IMR-90 (cell line): ENCODE results near the gene AK1. TPM values are rescaled to one million over a fixed set of nuclear protein-coding genes. Genes with fewer than 3 reads are reported as not detected.
A peak's percentile ranks its signal among the peaks of the same experiment; 100 is the strongest.

Source experiments
- ATAC-seq: fragments of 200-7000 bp; cut with Tn5 transposase; 2 replicates; pipeline ENCODE4 v1.9.1; 2020; ENCODE audit warnings: low read depth, mild to moderate bottlenecking, moderate library complexity
- BruUV-seq: library from RNA; stranded (reverse); fragments of 400-500 nt; replicated peaks from 2 replicates; lab custom pipeline; 2021; lab: Mats Ljungman, UMichigan
- CTCF ChIA-PET: fragments of 300-600 bp; formaldehyde crosslinking; extraction: SDS; loops from one replicate; lab custom pipeline; 2021; ENCODE audit warnings: antibody characterized with exemption; lab: Yijun Ruan, JAX
- POLR2A ChIA-PET: fragments of 300-600 bp; sonication (Branson Sonifier 250); formaldehyde crosslinking; loops from one replicate; lab custom pipeline; 2022; ENCODE audit warnings: antibody characterized with exemption; ENCODE audit not compliant: unreplicated experiment; lab: Charles Lee
- DNase-seq: peaks from one replicate; pipeline ENCODE4 v3.0.0; 2013
- H2AFZ ChIP-seq: replicated peaks from 2 replicates; pipeline ENCODE3; 2013; ENCODE audit warnings: low read length, mild to moderate bottlenecking; ENCODE audit not compliant: poor library complexity
- H2AK5ac ChIP-seq: 2 replicates; pipeline ENCODE4 v1.6.1; 2013; ENCODE audit warnings: low read depth, low read length, inconsistent platforms
- H2AK9ac ChIP-seq: replicated peaks from 2 replicates; pipeline ENCODE3; 2013; ENCODE audit warnings: mild to moderate bottlenecking, low read depth, low read length, moderate library complexity; ENCODE audit not compliant: poor library complexity
- H2BK120ac ChIP-seq: 2 replicates; pipeline ENCODE4 v1.6.1; 2013; ENCODE audit warnings: low read depth, low read length, inconsistent platforms
- H2BK15ac ChIP-seq: 3 replicates; pipeline ENCODE4 v1.6.1; 2013; ENCODE audit warnings: low read depth, low read length, inconsistent platforms
- H2BK20ac ChIP-seq: 2 replicates; pipeline ENCODE4 v1.6.1; 2013; ENCODE audit warnings: low read depth, mild to moderate bottlenecking, inconsistent platforms, low read length, moderate library complexity
- H2BK5ac ChIP-seq: 2 replicates; pipeline ENCODE4 v1.6.1; 2013; ENCODE audit warnings: mild to moderate bottlenecking, low read depth, low read length, inconsistent platforms; ENCODE audit not compliant: poor library complexity, severe bottlenecking
- H3K14ac ChIP-seq: replicated peaks from 2 replicates; pipeline ENCODE4 v1.6.1; 2013; ENCODE audit warnings: low read depth, low read length, inconsistent platforms
- H3K18ac ChIP-seq: 2 replicates; pipeline ENCODE4 v1.6.1; 2013; ENCODE audit warnings: low read depth, low read length, control low read depth
- H3K23ac ChIP-seq: 2 replicates; pipeline ENCODE4 v1.6.1; 2013; ENCODE audit warnings: low read depth, low read length, inconsistent platforms
- H3K27ac ChIP-seq: 2 replicates; pipeline ENCODE4 v1.5.1; 2013; ENCODE audit warnings: mild to moderate bottlenecking, control low read depth, low read length; ENCODE audit not compliant: insufficient read depth
- H3K27me3 ChIP-seq: 2 replicates; pipeline ENCODE4 v1.6.1; 2013; ENCODE audit warnings: low read length; ENCODE audit not compliant: control insufficient read depth, insufficient read depth
- H3K36me3 ChIP-seq: 2 replicates; pipeline ENCODE4 v1.6.1; 2013; ENCODE audit warnings: low read length, mixed read lengths; ENCODE audit not compliant: control insufficient read depth, insufficient read depth
- H3K4ac ChIP-seq: 2 replicates; pipeline ENCODE4 v1.6.1; 2013; ENCODE audit warnings: low read depth, low read length, inconsistent platforms
- H3K4me1 ChIP-seq: 2 replicates; pipeline ENCODE4 v1.6.1; 2013; ENCODE audit warnings: low read length, mixed read lengths; ENCODE audit not compliant: control insufficient read depth, insufficient read depth
- H3K4me2 ChIP-seq: 2 replicates; pipeline ENCODE4 v1.6.1; 2013; ENCODE audit warnings: low read depth, mild to moderate bottlenecking, control low read depth, low read length, moderate library complexity
- H3K4me3 ChIP-seq: 2 replicates; pipeline ENCODE4 v1.5.1; 2013; ENCODE audit warnings: low read depth, mild to moderate bottlenecking, control low read depth, low read length, moderate library complexity; ENCODE audit not compliant: insufficient read depth
- H3K56ac ChIP-seq: 2 replicates; pipeline ENCODE4 v1.6.1; 2013; ENCODE audit warnings: low read length, inconsistent platforms; ENCODE audit not compliant: insufficient read depth; ENCODE audit errors: extremely low read depth
- H3K79me1 ChIP-seq, 2 experiments: 2 replicates each; pipeline ENCODE4 v1.6.1; 2013; ENCODE audit warnings: low read length in 2 of 2, inconsistent platforms in 1 of 2, low read depth in 1 of 2
- H3K9ac ChIP-seq: 2 replicates; pipeline ENCODE4 v1.6.1; 2013; ENCODE audit warnings: low read depth, low read length, control low read depth
- H3K9me1 ChIP-seq: 2 replicates; pipeline ENCODE4 v1.6.1; 2013; ENCODE audit warnings: low read length, inconsistent platforms; ENCODE audit not compliant: insufficient read depth
- H3K9me3 ChIP-seq: 2 replicates; pipeline ENCODE4 v1.6.1; 2013; ENCODE audit warnings: low read length; ENCODE audit not compliant: control insufficient read depth, insufficient read depth
- H4K20me1 ChIP-seq: 2 replicates; pipeline ENCODE4 v1.6.1; 2013; ENCODE audit warnings: low read length, inconsistent platforms; ENCODE audit not compliant: insufficient read depth
- H4K5ac ChIP-seq: 2 replicates; pipeline ENCODE4 v1.6.1; 2013; ENCODE audit warnings: mild to moderate bottlenecking, low read depth, low read length, control low read depth
- H4K8ac ChIP-seq, 2 experiments: 2 replicates each; pipeline ENCODE4 v1.6.1; 2013; ENCODE audit warnings: low read depth in 2 of 2, low read length in 2 of 2, control low read depth in 1 of 2, inconsistent platforms in 1 of 2
- H4K91ac ChIP-seq: 2 replicates; pipeline ENCODE4 v1.6.1; 2013; ENCODE audit warnings: low read depth, low read length, inconsistent platforms; ENCODE audit not compliant: insufficient read depth
- BHLHE40 ChIP-seq: fragments of 150-350 bp; IDR thresholded peaks from 2 replicates; pipeline ENCODE4 v1.6.1; 2016; ENCODE audit warnings: mild to moderate bottlenecking, low read depth, low read length
- CEBPB ChIP-seq: IDR thresholded peaks from 2 replicates; pipeline ENCODE4 v1.6.1; 2012; ENCODE audit warnings: low read depth, low read length, improper control_type of control experiment
- CHD1 ChIP-seq: IDR thresholded peaks from 2 replicates; pipeline ENCODE4 v1.6.1; 2012; ENCODE audit warnings: low read depth, low read length, improper control_type of control experiment
- CTCF ChIP-seq: conservative IDR thresholded peaks from 2 replicates; pipeline ENCODE4 v1.5.1; 2012; ENCODE audit warnings: mild to moderate bottlenecking, low read depth, low read length, improper control_type of control experiment
- FOS ChIP-seq: fragments of 150-350 bp; IDR thresholded peaks from 2 replicates; pipeline ENCODE4 v1.6.1; 2016; ENCODE audit warnings: low read depth, low read length
- MAFK ChIP-seq: IDR thresholded peaks from 2 replicates; pipeline ENCODE4 v1.6.1; 2012; ENCODE audit warnings: low read depth, low read length, improper control_type of control experiment
- MAZ ChIP-seq: IDR thresholded peaks from 2 replicates; pipeline ENCODE4 v1.6.1; 2012; ENCODE audit warnings: low read depth, mild to moderate bottlenecking, low read length, improper control_type of control experiment, moderate library complexity, borderline replicate concordance
- MXI1 ChIP-seq: IDR thresholded peaks from 2 replicates; pipeline ENCODE4 v1.6.1; 2012; ENCODE audit warnings: low read depth, mild to moderate bottlenecking, low read length, moderate library complexity, borderline replicate concordance
- NFE2L2 ChIP-seq: fragments of 150-350 bp; IDR thresholded peaks from 2 replicates; pipeline ENCODE4 v1.6.1; 2016; ENCODE audit warnings: low read depth, mild to moderate bottlenecking, low read length
- POLR2A ChIP-seq: IDR thresholded peaks from 2 replicates; pipeline ENCODE4 v1.6.1; 2012; ENCODE audit warnings: mild to moderate bottlenecking, low read depth, low read length
- RAD21 ChIP-seq: IDR thresholded peaks from 2 replicates; pipeline ENCODE4 v1.6.1; 2012; ENCODE audit warnings: low read length, improper control_type of control experiment
- RCOR1 ChIP-seq: IDR thresholded peaks from 2 replicates; pipeline ENCODE4 v1.6.1; 2012; ENCODE audit warnings: mild to moderate bottlenecking, low read length, improper control_type of control experiment; ENCODE audit not compliant: insufficient replicate concordance
- RFX5 ChIP-seq: IDR thresholded peaks from 2 replicates; pipeline ENCODE4 v1.8.0; 2012; ENCODE audit warnings: low read depth, mild to moderate bottlenecking, low read length, moderate library complexity
- SMC3 ChIP-seq: fragments of 150-350 bp; IDR thresholded peaks from 2 replicates; pipeline ENCODE4 v1.6.1; 2016; ENCODE audit warnings: low read depth, mild to moderate bottlenecking, antibody characterized with exemption, low read length, moderate library complexity
- USF2 ChIP-seq: fragments of 150-350 bp; IDR thresholded peaks from 2 replicates; pipeline ENCODE4 v1.6.1; 2017; ENCODE audit warnings: mild to moderate bottlenecking, antibody characterized with exemption, low read length, low read depth
- WGBS, 2 experiments: methylation state at CpG; one replicate each; pipeline versions ENCODE4 v1.1.5 to v1.1.7; 2013; ENCODE audit warnings: missing lambda C conversion rate in 2 of 2; ENCODE audit not compliant: insufficient read length in 1 of 2; ENCODE audit errors: extremely low coverage in 2 of 2; 5-methylcytosine and 5-hydroxymethylcytosine counted together
- dilution Hi-C: fragments of 300-500 bp; cut with HindIII; formaldehyde crosslinking; loops from one replicate; pipeline ENCODE4 v1.14.3; 2018; ENCODE audit warnings: low sequenced_read_pairs; ENCODE audit not compliant: unreplicated experiment
- in situ Hi-C: fragments of 300-500 bp; cut with MboI; formaldehyde crosslinking; loops from 3 replicates; pipeline ENCODE4 v1.14.3; 2019; ENCODE audit warnings: low sequenced_read_pairs, inconsistent platforms, mixed read lengths
- intact Hi-C: fragments of 100-400 bp; cut with micrococcal nuclease; formaldehyde crosslinking; loops from 2 replicates; pipeline ENCODE4 v1.10.0; 2022
- polyA plus RNA-seq, 3 experiments: library from polyadenylated mRNA; depleted of rRNA; stranded (reverse); fragments of >200 nt; gene quantifications; 2 replicates each; pipeline ENCODE4 v1.2.3, GENCODE V29; 2012; ENCODE audit warnings: low replicate concordance in 1 of 3
- total RNA-seq: library from RNA; depleted of rRNA; stranded (reverse); fragments of >200 nt; gene quantifications from 2 replicates; pipeline ENCODE4 v1.2.3, GENCODE V29; 2012
- TF ChIP-seq, protein P1 (sequence below): fragments of 150-350 bp; IDR thresholded peaks from 2 replicates; pipeline ENCODE4 v1.6.1; 2016; ENCODE audit warnings: low read depth, mild to moderate bottlenecking, low read length, moderate library complexity, borderline replicate concordance

AK1 gene
- total and polyA plus RNA-seq, 2 of the 4 experiments (the other 2 are of a cell fraction), result 44.8 to 119 TPM

DNA sequence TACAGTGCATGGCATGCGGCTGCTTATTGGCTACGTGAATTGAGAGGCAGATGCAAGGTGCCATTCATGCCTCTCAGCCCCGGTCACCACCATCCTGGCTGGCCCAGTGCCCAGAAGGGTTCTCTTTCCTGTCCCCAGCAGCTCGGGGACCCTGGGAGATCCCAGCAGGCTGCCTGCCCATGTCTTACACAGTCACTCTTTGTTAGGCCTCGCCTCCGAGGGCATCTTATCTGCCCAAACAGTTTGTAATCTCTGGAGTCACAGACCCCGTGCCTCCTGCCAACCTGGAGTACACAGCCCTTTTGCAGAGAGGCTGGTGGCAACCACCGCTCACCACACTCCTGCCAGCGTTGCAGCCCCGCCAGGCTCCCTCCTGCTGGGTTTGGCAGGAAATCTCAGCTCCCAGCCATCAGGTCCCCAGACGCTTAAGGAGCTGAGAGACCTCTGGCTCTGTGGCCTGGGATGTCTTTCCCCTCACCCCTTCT lies 7.0 kb upstream of the AK1 start:
- Histone ChIP-seq H2AFZ (peak overlapping the region; percentile 58), H3K18ac (no peak overlapping the region), H3K4me1 (peaks cover 4% of the 10 kb centered on the region), H2AK5ac (no peak overlapping the region; the same call in 1 of the 2 replicates), H3K23ac (no peak overlapping the region), H3K36me3 (peaks cover 41% of the 10 kb centered on the region), H3K4ac (no peak overlapping the region), H4K8ac (no peak overlapping the region), H2BK120ac (no peak overlapping the region), H3K9me1 (peaks cover 3% of the 10 kb centered on the region; the same call in 1 of the 2 replicates), H4K5ac (no peak overlapping the region), H2BK5ac (no peak overlapping the region), H2BK15ac (no peak overlapping the region), H3K27ac (no peak overlapping the region), H3K4me3 (no peak overlapping the region), H3K4me2 (no peak overlapping the region), H3K14ac (no peak overlapping the region), H2AK9ac (peak overlapping the region; percentile 42), H3K79me1 (peaks cover 0 to 15% of the 10 kb centered on the region in 2 experiments; a peak in 2 of 4 replicates), H3K9ac (no peak overlapping the region), H3K27me3 (no peaks in the 10 kb centered on the region), H3K56ac (no peak overlapping the region), H2BK20ac (no peak overlapping the region), H3K9me3 (no peaks in the 10 kb centered on the region), H4K91ac (no peak overlapping the region), H4K20me1 (0 out of 2 replicates have a peak, but pooled peaks cover 3% of the 10 kb centered on the region)
- no TSS peak for BruUV-seq
- WGBS, 2 experiments, result 51% methylated on average over 9 of the region's 11 CpGs; no CpG with 5 or more reads in 1 of the 2 experiments
- TF ChIP-seq CTCF (no peak), FOS (no peak), POLR2A (no peak), CEBPB (no peak), SMC3 (no peak), BHLHE40 (no peak), MXI1 (no peak), RFX5 (no peak), USF2 (no peak), MAFK (no peak), CHD1 (no peak), RAD21 (no peak), RCOR1 (no peak), NFE2L2 (no peak), MAZ (no peak)
- TF ChIP-seq, protein P1, sequence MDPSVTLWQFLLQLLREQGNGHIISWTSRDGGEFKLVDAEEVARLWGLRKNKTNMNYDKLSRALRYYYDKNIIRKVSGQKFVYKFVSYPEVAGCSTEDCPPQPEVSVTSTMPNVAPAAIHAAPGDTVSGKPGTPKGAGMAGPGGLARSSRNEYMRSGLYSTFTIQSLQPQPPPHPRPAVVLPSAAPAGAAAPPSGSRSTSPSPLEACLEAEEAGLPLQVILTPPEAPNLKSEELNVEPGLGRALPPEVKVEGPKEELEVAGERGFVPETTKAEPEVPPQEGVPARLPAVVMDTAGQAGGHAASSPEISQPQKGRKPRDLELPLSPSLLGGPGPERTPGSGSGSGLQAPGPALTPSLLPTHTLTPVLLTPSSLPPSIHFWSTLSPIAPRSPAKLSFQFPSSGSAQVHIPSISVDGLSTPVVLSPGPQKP, result no peak
- peak; percentile 36 for ATAC-seq
- intact Hi-C loops (no loop called here), dilution Hi-C loops (no loop called here), in situ Hi-C loops (no loop called here)
- no peak for DNase-seq
- CTCF ChIA-PET, result interaction anchor here (0.6 kb wide), 1 partner anchor 393 kb away, joined by 3 read pairs; no protein-coding TSS in a partner anchor
- POLR2A ChIA-PET, result interaction anchor here (0.8 kb wide), 1 partner anchor 14 kb away, joined by 3 read pairs; no protein-coding TSS in a partner anchor
